T-helper 17 cell (primary cell): ENCODE measurements around the gene HACD2. TPM values are rescaled to one million over a fixed set of nuclear protein-coding genes. Genes with fewer than 3 reads are reported as not detected.
"Not testable (repeated sequence)": the region's sequence is repeated elsewhere in the genome, so short reads cannot be mapped to it uniquely, and the experiment has no call there.

Experiments used
- ATAC-seq: fragments of 150-1000 bp; cut with Tn5 transposase; 2 replicates; pipeline ENCODE4 v1.10.0; 2021; ENCODE audit warnings: mild to moderate bottlenecking, moderate library complexity
- DNase-seq, 3 donors: peaks; one replicate each; pipeline versions ENCODE4 v3.0.0 to v3.0.0-alpha.2; 2020 to 2021
- H3K9me3 ChIP-seq: one replicate; pipeline ENCODE4 v1.7.0; 2013; ENCODE audit warnings: low read length, mild to moderate bottlenecking; ENCODE audit not compliant: control insufficient read depth, poor library complexity, severe bottlenecking
- H3K27ac Mint-ChIP-seq: one replicate; pipeline ENCODE4 v1.8.0; 2022; ENCODE audit warnings: mild to moderate bottlenecking, moderate library complexity, mixed read lengths
- H3K27me3 Mint-ChIP-seq: one replicate; pipeline ENCODE4 v1.8.0; 2022; ENCODE audit warnings: mixed read lengths
- H3K36me3 Mint-ChIP-seq: one replicate; pipeline ENCODE4 v1.8.0; 2022; ENCODE audit warnings: low read depth, mixed read lengths
- H3K4me1 Mint-ChIP-seq: one replicate; pipeline ENCODE4 v1.8.0; 2022; ENCODE audit warnings: mild to moderate bottlenecking, mixed read lengths
- H3K4me3 Mint-ChIP-seq: one replicate; pipeline ENCODE4 v1.8.0; 2022; ENCODE audit warnings: mild to moderate bottlenecking, moderate library complexity, mixed read lengths
- total RNA-seq, 4 donors: library from RNA in 2 of 4; stranded (reverse) in 2 of 4; gene quantifications; one replicate each; pipeline ENCODE4 v1.2.3 and lab custom pipeline; 2022 to 2026

Gene HACD2
- total RNA-seq, 2 donors from 2014 or later: 16.2 to 18.9 TPM

- DNase-seq: no peak
- no peak for ATAC-seq
- H3K27me3 Mint-ChIP-seq: no peaks in the 10 kb centered on the region
- H3K36me3 Mint-ChIP-seq: no peaks in the 10 kb centered on the region
- no peaks in the 10 kb centered on the region for H3K9me3 ChIP-seq
- H3K4me1 Mint-ChIP-seq: no peaks in the 10 kb centered on the region
- H3K4me3 Mint-ChIP-seq: no peak overlapping the region
- no peak overlapping the region for H3K27ac Mint-ChIP-seq
These were observed 21.0 kb upstream of the HACD2 start for GRCh38 chr3:123605789-123606234.

GRCh38 chr3:123603153-123603552, 18.3 kb upstream of the HACD2 start:
- H3K4me1 Mint-ChIP-seq, H3K27me3 Mint-ChIP-seq, ATAC-seq, H3K36me3 Mint-ChIP-seq, DNase-seq, H3K4me3 Mint-ChIP-seq, H3K9me3 ChIP-seq, H3K27ac Mint-ChIP-seq: not testable (repeated sequence)

GRCh38 chr3:123602325-123602724, 17.5 kb upstream of the HACD2 start:
- Mint-ChIP-seq H3K4me3 (no peak overlapping the region), H3K36me3 (peaks cover 3% of the 10 kb centered on the region), H3K27ac (no peak overlapping the region), H3K4me1 (peaks cover 2% of the 10 kb centered on the region), H3K27me3 (no peaks in the 10 kb centered on the region)
- H3K9me3 ChIP-seq: no peaks in the 10 kb centered on the region
- ATAC-seq (no peak), DNase-seq (no peak)

GRCh38 chr3:123600863-123601262, 16.0 kb upstream of the HACD2 start:
- DNase-seq, H3K4me1 Mint-ChIP-seq: not testable (repeated sequence)

GRCh38 chr3:123597561-123597960, 12.7 kb upstream of the HACD2 start:
- H3K27ac Mint-ChIP-seq: no peak overlapping the region
- H3K27me3 Mint-ChIP-seq: no peaks in the 10 kb centered on the region
- H3K4me1 Mint-ChIP-seq: peaks cover 2% of the 10 kb centered on the region
- H3K9me3 ChIP-seq: no peaks in the 10 kb centered on the region
- ATAC-seq (no peak), DNase-seq (no peak)
- H3K36me3 Mint-ChIP-seq: peaks cover 3% of the 10 kb centered on the region
- no peak overlapping the region for H3K4me3 Mint-ChIP-seq

More at GRCh38 chr3:123600863-123601262, 16.0 kb upstream of the HACD2 start:
- H3K27ac Mint-ChIP-seq, ATAC-seq, H3K36me3 Mint-ChIP-seq, H3K27me3 Mint-ChIP-seq, H3K4me3 Mint-ChIP-seq, H3K9me3 ChIP-seq: not testable (repeated sequence)

GRCh38 chr3:123595396-123596180, 10.7 kb upstream of the HACD2 start:
- Mint-ChIP-seq H3K27me3 (no peaks in the 10 kb centered on the region), H3K27ac (no peak overlapping the region), H3K36me3 (peaks cover 5% of the 10 kb centered on the region), H3K4me3 (no peak overlapping the region), H3K4me1 (peaks cover 2% of the 10 kb centered on the region)
- no peaks in the 10 kb centered on the region for H3K9me3 ChIP-seq
- DNase-seq: no peak
- no peak for ATAC-seq

- H3K27ac Mint-ChIP-seq: no peak overlapping the region
- no peaks in the 10 kb centered on the region for H3K9me3 ChIP-seq
- H3K4me1 Mint-ChIP-seq: no peaks in the 10 kb centered on the region
- H3K27me3 Mint-ChIP-seq: no peaks in the 10 kb centered on the region
- DNase-seq: no peak
- ATAC-seq: no peak
- no peak overlapping the region for H3K4me3 Mint-ChIP-seq
- H3K36me3 Mint-ChIP-seq: peaks cover 2% of the 10 kb centered on the region
These were observed 8.5 kb upstream of the HACD2 start for GRCh38 chr3:123593381-123593780.

- ATAC-seq: no peak
- peaks cover 4% of the 10 kb centered on the region for H3K4me1 Mint-ChIP-seq
- H3K36me3 Mint-ChIP-seq: peaks cover 2% of the 10 kb centered on the region
These were observed 6.0 kb upstream of the HACD2 start for GRCh38 chr3:123590685-123591450.

GRCh38 chr3:123587401-123587800, 2.5 kb upstream of the HACD2 start:
- Mint-ChIP-seq H3K27ac (no peak overlapping the region), H3K4me3 (no peak overlapping the region)

More at GRCh38 chr3:123590685-123591450, 6.0 kb upstream of the HACD2 start:
- no peaks in the 10 kb centered on the region for H3K27me3 Mint-ChIP-seq
- H3K4me3 Mint-ChIP-seq: no peak overlapping the region
- H3K9me3 ChIP-seq: no peaks in the 10 kb centered on the region
- H3K27ac Mint-ChIP-seq: no peak overlapping the region
- no peak for DNase-seq

GRCh38 chr3:123586968-123587367, 2.1 kb upstream of the HACD2 start:
- H3K9me3 ChIP-seq: no peaks in the 10 kb centered on the region
- Mint-ChIP-seq H3K27ac (no peak overlapping the region), H3K4me3 (no peak overlapping the region), H3K27me3 (no peaks in the 10 kb centered on the region), H3K4me1 (peaks cover 13% of the 10 kb centered on the region), H3K36me3 (peaks cover 2% of the 10 kb centered on the region)
- ATAC-seq: no peak
- no peak for DNase-seq

More at GRCh38 chr3:123587401-123587800, 2.5 kb upstream of the HACD2 start:
- peaks cover 13% of the 10 kb centered on the region for H3K4me1 Mint-ChIP-seq
- no peaks in the 10 kb centered on the region for H3K27me3 Mint-ChIP-seq
- peaks cover 2% of the 10 kb centered on the region for H3K36me3 Mint-ChIP-seq
- H3K9me3 ChIP-seq: no peaks in the 10 kb centered on the region
- DNase-seq (no peak), ATAC-seq (no peak)

GRCh38 chr3:123586131-123586530, 1.3 kb upstream of the HACD2 start:
- peaks cover 13% of the 10 kb centered on the region for H3K4me1 Mint-ChIP-seq
- DNase-seq: no peak
- no peak for ATAC-seq
- H3K36me3 Mint-ChIP-seq: no peaks in the 10 kb centered on the region
- H3K9me3 ChIP-seq: no peaks in the 10 kb centered on the region
- H3K27ac Mint-ChIP-seq: no peak overlapping the region
- H3K4me3 Mint-ChIP-seq: no peak overlapping the region
- H3K27me3 Mint-ChIP-seq: no peaks in the 10 kb centered on the region

- peaks cover 2% of the 10 kb centered on the region for H3K36me3 Mint-ChIP-seq
- H3K9me3 ChIP-seq: no peaks in the 10 kb centered on the region
- DNase-seq (peak in 2 of 3 donors; percentile 8 to 13), ATAC-seq (peak; percentile 19)
- H3K4me3 Mint-ChIP-seq: no peak overlapping the region
- no peaks in the 10 kb centered on the region for H3K27me3 Mint-ChIP-seq
- H3K27ac Mint-ChIP-seq: peak overlapping the region; percentile 67
- H3K4me1 Mint-ChIP-seq: peaks cover 13% of the 10 kb centered on the region
These were observed 417 bp downstream of the HACD2 start for GRCh38 chr3:123584284-123584987.

GRCh38 chr3:123583561-123583960, 1.3 kb downstream of the HACD2 start:
- DNase-seq (no peak), ATAC-seq (no peak)
- no peak overlapping the region for H3K4me3 Mint-ChIP-seq
- peak overlapping the region; percentile 67 for H3K27ac Mint-ChIP-seq
- H3K9me3 ChIP-seq: no peaks in the 10 kb centered on the region
- H3K27me3 Mint-ChIP-seq: no peaks in the 10 kb centered on the region
- peaks cover 13% of the 10 kb centered on the region for H3K4me1 Mint-ChIP-seq
- H3K36me3 Mint-ChIP-seq: peaks cover 2% of the 10 kb centered on the region
